ENCODE data around the gene CFAP20DC.

Gene CFAP20DC

DNA sequence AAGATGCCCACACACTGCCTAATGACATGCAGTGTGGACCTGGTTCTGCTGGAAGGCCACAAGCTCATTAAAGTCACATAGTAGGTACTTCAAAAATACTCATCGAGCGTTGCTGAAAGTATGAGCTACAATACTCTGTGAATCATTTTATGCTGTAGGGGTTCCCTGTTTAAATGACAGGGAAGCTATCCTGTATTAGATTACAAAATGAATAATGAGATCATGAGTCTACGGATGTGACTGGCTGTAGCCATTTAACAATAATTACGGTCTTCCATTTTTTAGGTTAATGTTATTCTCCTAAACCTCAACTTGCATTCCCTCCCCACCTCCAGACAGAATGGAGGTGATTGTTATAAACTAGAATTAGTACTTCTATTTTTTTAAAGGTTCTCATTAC is 255.1 kb downstream of the CFAP20DC start:
- DNase-seq, result no peak

DNA sequence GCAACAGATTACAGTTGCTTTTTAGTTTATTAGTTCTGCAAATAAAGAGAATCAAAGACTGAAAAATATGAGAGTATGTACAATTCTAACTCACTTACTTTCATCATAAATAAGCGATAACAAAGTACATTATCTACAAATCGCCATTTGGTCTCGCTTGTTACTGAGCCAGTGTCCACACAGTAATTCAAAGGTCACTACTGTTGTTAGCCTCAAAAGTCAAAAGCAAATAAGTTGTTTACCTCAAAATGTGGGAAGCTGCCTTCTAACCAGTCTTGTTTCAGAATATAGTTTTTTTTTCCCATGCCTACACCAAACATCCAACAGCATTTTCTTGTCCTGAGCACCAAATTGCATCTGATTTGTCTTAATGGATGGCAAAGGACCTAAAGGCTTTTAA is 255.9 kb downstream of the CFAP20DC start:
- DNase-seq, result no peak

DNA sequence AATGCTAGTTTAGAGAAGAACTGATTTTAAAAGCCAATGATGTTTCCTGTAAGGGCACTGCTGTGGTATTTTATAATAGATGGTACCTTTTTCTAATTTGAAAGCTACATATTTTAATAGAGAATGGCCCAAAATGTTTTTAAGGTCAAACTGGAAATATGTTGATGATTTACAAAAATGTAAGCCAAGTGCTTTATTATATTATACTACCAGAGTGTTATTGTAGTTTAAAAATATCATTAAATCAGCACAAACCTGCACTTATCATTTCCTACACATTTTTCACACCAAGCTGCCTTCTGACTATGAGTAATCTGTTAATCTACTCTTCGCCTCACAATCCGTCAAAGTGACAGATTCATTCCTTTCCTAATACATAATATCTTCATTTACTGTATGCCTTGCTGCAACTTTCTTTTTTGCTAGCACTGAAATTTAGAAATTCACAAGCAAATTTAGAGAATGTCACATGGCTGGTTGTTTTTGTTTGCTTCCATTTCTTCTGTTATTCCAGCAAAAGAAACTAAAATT is 256.8 kb downstream of the CFAP20DC start:
- no peak for DNase-seq

DNA sequence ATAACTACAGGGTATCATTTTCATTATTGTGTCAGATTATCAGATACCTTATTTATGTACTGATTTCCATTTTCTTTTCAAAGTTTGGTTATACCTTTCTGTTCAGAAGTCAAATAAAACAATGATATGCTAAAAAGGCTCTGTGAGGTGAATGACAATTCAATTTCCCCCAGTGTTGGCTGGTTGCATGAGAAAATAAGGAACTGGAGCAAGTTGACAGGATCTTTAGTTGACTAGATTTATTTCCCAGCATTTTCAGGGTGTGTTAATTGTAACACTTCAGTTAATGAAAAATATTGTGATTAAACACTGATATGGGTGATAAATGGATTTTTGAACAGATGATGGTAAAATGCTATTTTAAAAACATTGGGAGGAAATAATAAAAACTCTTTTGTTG is 260.4 kb downstream of the CFAP20DC start:
- no peak for DNase-seq

DNA sequence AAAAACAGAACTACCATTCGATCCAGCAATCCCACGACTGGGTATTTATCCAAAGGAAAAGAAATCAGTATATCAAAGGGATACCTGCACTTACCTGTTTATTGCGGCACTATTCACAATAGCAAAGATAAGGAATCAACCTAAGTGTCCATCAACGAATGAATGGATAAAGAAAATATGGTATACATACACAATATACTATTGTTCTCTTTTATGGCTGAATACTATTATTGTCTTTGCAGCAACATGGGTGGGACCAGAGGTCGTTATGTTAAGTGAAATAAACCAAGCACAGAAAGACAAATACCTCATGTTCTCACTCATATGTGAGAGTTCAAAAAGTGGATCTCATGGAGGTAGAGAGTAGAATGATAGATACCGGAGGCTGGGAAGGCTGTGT is 264.9 kb downstream of the CFAP20DC start:
- DNase-seq, result no peak

DNA sequence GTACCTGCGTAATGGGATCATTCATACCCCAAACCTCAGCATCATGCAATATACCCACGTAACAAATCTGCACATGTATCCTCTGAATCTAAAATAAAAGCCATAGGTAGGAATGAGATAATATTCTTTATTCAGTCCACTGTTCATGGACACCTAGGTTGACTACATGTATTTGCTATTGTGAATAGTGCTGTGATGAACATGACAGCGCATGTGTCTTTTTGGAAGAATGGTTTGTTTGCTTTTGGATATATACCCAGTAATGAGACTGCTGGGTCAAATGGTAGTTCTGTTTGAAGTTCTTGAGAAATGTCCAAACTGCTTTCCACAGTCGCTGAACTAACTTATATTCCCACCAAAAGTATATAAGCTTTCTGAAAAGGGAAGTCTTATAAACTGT is 265.4 kb downstream of the CFAP20DC start:
- no peak for DNase-seq

DNA sequence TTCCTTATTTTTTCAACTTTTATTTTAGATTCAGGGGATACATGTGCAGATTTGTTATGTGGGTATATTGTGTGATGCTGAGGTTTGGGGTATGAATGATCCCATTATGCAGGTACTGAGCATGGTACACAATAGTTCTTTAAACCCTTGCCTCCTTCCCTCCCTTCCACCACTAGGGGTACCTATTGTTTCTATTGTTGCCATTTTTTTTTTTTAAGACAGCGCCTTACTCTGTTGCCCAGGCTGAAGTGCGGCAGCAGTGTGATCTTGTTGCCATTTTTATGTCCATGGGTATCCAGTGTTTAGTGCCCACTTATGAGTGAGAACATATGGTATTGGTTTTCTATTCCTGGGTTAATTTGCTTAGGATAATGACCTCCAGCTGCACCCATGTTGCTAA is 266.0 kb downstream of the CFAP20DC start:
- DNase-seq, result no peak

DNA sequence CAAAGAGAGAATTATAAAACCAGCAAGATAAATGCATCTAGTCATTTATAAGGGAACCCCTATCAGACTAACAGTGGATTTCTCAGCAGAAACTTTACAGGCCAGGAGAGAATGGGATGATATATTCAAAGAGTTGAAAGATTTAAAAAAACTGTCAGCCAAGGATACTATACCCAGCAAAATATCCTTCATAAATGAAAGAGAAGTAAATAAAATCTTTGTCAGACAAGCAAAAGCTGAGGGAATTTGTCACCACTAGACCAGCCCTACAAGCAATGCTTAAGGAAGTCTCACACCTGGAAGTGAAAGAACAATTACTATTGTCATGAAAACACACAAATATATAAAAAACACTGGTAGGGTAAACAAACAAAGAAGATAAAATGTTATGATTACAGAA is 269.9 kb downstream of the CFAP20DC start:
- no peak for DNase-seq

DNA sequence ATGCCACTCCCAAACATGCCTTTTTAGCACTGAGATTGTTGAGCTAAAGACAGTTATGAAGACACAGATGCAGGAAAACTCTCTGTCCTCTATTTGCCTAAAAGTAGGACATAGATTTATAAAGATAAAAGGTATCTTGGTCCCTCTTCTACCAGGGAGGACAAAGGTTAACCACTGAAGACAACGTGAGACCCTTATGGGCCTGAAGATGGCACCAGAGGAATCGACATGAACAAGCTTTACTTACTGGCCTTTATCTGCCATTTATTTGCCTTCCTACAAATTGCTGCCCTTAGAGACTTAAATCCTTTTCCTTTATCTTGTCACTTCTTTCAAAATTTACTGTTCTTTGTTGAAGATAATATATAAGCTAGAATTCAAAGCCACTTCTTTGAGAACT is 273.6 kb downstream of the CFAP20DC start:
- DNase-seq, result no peak

DNA sequence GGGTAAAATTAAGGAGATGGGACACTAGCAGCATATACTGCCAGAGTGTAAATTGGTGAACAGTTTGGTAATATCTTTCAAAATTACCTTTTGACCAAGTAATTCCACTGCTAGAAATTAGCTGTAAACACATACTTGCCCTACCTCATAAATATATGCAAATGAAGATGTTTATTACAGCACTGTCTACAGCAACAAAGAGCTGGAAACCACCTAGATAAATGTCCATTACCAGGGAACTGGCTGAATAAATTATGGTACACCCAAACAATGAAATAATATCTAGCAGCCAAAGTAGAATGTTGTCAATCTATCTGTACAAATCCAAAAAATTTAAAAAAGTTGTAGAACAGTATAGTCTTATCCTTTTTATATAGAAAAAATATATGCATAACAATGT is 277.4 kb downstream of the CFAP20DC start:
- no peak for DNase-seq

DNA sequence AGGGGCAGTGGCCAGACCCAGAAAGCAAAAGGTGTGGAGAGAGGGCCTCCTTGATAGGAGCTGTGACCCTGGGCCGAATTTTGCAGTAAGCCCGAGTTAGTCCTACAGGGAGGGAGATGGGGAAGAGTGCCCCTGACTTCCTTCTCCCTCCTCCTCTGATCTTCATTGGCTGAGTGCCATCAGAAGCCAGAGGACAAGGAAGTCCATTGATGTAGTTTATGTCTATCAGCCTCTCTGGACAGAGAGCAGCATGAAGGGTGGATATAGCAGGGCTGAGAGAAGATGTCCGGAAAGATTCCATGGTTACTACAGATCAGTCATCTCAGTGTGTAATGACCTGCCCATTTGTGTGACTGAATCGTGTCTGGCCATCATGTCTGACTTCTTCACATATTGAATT is 280.8 kb downstream of the CFAP20DC start:
- no peak for DNase-seq

DNA sequence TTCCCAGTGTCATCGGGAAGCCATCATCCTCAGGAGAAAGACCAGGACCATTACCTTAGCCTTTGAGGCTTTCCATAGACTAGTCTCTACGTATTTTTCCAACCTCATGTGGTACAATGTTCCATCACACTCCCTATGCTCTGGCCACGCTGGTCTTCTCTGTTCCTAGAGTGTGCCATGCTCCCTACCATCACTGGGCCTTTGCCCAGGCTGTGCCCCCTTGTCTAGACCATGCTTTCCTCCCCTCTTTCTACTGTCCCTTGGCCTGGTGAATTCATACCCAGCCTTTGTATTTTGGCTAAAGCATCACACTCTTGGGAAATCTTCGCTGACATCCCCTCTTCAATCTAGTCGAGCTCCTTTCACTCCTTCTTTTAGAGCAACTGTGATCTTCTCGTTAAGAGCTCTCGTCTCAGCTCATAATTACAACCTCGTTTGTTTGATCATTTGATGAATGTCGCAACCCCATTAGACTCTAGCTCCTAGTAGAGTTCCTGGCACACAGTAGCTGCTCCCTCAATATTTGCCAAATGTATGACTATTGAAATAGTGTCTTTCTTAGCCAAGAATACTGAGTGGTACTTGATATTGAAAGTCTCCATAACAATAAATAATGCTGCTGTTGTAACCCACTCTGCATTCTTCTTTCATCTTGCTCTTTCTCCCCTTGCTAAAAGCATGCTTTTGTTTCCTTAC is 283.1 kb downstream of the CFAP20DC start:
- DNase-seq, result no peak

DNA sequence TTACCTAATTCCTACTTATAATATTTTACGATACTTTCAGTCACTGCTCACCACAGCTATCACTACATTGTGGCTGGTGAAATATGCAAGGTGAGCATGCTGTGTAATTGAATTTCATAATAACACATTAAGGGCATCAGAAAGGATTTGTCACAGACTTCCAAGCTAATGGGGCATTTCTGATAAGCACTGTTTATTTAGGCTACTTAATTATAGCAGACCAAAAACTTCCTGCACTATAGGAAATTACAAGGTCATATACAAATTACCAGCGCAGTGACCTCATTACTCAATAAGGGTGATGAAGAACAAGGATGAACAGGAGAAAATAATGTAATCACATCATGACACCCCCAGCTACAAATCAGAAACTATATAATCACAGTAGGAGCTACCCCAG is 294.7 kb downstream of the CFAP20DC start:
- DNase-seq, result no peak

DNA sequence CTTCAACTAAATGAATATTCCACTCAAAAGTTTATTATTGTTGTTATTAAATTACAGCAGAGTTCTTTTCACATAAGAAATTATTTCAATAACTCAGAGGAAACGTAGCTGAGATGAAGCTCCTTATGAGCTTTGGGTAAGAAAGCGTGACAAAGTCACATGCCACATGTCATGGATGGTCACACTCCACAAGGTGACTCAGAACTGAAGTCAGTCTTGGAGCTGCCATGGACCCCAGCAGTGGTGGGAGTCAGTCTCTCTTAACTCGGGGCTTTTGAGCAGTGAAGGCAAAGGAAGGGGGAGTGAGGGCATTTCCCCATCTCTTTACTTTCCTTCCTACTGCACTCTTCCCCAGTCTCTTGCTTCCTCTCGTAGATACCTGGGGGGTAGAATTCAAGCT is 295.8 kb downstream of the CFAP20DC start:
- DNase-seq, result no peak

DNA sequence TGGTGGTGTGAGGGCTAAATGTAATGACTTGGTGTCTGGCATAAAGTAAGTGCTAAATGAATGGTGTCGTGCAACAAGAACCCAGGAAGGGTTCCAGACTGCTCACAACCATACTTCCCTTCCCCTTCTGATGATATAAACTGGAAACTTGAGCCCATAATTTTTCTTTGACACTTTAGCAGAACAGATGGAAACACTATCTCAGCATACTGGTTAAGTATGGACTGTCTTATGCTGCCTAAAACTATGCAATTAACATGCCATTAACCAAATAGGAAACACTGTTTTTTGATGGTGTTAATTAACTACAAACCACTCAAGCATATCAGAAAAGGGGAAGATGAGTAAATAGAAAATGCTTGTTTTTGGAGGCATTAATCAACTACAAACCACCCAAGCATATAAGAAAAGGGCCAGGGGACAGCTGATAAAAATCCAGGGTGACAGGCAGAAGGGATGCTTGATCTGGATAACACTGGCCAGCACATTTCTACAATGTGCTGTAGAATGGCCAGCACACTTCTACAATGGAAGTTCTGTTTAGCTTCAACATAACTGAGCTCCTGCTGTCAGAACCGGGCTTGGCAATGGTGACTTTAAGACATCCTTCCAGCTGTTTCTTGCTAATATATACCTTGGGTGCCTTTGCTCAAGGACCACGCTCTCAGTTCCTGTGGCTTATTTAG is 297.8 kb downstream of the CFAP20DC start:
- no peak for DNase-seq

DNA sequence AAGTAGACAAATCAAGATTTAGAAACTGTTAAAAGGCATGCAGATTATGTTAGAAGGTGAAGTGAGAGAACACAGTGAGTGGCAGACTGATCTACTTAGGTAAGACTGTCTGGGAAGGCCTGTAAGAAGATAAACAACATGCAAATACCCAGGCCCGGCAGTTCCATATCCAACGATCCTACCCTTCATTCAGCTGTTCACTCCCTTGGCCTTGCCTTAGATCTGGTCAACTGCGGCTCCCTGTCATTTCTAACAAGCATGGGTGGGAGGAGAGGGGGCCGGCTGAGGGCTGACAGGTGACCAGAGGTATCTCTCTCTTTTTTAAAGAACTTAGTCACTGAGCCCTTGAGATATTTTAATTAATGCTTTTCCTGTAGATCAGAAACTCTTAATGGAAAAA is 298.6 kb downstream of the CFAP20DC start:
- DNase-seq, result no peak

DNA sequence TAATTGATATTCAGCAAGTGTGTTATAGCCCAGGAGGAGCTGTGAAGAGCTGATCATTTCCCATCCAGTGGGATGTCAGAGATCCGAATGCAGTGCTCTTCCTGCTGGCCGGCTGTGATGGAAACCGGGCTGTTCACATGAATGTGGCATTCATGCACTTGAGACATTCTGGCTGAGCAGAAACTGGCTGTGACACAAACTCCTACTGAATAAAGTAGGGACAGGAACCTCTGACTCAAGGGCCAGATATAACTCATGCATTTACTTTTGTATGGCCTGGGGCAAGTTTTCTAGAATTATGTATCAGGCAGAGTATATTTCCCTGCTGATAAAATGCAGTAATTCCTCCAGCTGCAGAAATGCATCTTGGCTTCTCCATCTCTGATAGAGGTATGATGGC is 299.9 kb downstream of the CFAP20DC start:
- DNase-seq, result no peak

DNA sequence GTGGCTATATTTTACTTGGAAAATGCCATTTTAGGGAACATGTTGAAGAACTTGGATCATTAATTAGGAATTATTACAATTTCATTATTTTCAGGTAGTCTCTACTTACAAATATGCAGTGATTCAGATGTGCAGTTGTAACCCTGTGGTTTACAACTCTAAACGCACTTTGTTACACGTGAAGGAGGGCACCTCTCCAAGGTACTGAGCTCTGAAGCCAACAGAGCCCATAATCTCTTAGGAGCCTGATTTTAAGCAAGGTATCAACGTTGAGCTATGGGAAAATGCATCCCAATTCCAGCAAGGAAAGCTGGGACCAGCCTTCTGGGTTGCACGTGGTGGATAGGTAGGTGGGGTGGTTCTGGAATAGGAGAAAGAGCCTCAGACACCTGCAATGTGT is 301.8 kb downstream of the CFAP20DC start:
- no peak for DNase-seq

DNA sequence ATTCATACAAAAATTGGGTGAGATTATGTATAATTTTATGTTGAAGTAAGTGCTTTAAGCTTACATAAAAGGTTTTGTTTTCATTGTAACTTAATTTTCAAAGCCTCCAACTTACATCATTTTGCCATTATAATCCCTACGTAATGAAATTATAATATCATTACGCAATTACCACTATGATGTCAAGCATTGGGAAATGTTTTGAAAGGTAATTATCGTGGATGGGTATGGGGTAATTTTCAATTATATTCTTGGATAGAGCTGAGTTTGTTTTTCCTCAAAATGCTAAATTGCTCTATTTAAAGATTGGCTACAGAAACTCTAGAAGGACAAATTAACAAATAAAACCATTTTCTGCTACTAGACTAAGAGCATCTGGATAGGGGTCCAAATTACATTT is 303.1 kb downstream of the CFAP20DC start:
- DNase-seq, result no peak

DNA sequence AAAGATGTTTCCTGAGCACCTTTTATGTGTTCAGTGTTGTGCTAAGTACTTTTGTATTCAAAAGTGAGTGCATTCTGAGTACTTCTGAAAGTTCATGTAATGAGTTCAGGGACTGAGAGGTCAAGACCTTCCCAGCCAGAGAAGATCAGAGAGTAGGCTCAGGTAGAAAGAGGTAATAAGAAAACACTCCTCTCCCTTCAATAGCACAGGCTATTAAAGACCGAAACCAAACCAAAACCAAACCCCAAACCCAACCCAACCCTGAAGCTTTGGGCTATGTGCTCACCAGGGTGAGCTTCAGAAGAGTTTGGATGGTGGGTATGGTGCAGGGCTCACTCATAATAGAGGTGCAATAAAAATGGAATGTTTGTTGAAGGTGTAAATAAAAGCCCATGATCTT is 306.5 kb downstream of the CFAP20DC start:
- no peak for DNase-seq

DNA sequence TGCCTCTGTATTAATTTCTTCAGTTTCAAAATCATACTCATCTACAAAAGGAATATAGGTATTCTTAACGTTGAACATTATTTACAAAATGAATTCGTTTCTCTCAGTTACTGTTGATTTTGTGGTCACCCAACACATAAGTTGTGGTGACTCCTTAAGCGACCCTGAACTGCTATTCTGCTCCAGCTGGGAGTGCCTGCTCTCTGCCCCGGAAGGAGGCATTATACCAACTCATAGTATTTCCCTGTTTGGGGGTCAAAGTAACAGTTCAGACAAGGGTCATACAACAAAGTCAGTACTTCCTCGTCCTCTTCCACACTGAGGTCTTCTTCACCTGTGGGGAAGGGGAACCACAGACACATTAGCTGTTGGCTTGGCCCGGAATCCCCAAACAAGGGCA is 307.6 kb downstream of the CFAP20DC start:
- DNase-seq, result no peak

DNA sequence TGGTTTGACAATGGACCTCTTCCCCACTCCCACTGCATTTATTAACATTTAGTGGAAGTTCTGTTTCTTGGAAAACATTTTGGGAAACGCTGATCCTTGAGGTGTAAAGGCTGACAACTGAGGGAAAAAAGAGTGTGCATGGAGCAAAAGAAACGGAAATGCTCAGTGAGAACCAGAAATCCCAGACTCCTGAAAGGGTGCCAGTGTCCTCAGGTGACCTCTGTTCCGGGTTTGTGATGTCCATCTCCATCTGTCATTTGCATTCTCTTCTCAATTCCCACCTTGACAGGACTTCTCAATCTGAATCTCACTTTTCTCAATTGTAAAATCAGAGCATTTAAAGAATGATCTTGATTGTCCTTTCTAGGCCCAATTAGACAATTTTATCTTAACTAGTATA is 312.2 kb downstream of the CFAP20DC start:
- DNase-seq, result no peak

DNA sequence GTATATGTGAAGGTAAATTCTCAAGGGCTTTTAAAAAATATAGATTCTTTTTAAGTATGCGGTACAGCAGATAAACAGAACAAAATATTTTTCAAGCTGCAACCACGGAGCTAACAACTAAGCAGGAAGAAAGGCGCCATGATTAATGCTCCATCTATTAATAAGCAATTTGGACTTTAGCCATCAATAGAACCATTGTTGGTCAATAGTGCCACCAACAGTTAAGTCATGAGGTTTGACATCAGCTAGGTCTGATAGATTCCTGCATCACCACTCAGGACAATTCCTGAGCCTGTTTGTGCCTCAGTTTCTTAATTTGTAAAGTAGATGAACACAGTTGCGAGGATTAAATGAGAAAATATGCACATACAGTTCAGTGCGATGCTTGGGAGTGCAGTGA is 318.2 kb downstream of the CFAP20DC start:
- no peak for DNase-seq

DNA sequence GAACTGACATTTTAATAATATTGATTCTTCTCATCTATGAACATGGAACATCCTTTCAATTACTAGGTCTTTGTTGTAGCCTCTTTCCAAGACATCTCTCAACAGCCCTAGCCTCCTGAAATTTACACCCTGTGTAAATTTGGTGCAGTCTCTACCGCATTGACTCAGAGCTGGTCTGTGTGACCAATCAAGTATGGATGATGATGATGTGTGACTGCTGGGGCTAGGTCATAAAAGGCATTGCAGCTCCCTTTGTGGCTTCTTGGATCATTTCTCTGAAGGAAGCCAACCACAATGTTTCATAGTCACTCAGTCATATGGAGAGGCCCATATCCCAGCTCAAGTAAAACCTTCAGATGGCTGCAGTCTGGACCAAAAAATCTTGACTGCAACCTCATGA is 321.1 kb downstream of the CFAP20DC start:
- no peak for DNase-seq

DNA sequence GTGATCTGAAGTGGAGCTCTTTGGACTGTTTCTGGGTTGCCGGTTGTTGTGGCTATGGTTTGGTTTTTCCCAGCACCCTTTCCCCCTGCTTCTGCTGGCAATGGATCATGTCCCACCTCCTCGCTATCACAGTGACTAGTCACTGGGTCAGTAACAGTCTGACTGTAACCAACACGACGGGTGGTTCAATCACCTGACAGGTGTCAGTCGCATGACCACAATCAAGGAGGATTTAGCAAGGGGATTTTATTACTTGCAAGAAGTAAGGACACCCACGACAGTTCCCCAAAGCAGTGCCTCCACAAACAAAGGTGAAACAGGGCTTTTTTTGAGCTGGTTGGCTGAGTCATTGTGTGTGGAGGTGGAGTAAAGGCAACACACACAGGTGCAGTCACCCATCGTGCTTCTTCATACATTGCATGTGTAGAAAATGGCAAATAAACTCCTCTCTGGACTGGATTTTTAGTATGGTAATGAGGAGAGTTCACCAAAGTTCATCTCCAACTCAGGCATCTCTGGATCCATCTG is 324.4 kb downstream of the CFAP20DC start:
- DNase-seq, result no peak
